MM.1S (cell line): ENCODE measurements around the gene CDPF1.

Experiments used
- EZH2 ChIP-seq: fragments of 300-600 bp; sonication (generic); optimal IDR thresholded peaks from 2 replicates; pipeline ENCODE3; 2017; ENCODE audit warnings: low read depth, mild to moderate bottlenecking, antibody characterized with exemption, low read length, mixed read lengths
- TF ChIP-seq, protein P1 (sequence below): fragments of 300-600 bp; sonication (generic); IDR thresholded peaks from 2 replicates; pipeline ENCODE4 v1.5.1; 2016; ENCODE audit warnings: antibody characterized with exemption, low read length, mixed read lengths

DNA sequence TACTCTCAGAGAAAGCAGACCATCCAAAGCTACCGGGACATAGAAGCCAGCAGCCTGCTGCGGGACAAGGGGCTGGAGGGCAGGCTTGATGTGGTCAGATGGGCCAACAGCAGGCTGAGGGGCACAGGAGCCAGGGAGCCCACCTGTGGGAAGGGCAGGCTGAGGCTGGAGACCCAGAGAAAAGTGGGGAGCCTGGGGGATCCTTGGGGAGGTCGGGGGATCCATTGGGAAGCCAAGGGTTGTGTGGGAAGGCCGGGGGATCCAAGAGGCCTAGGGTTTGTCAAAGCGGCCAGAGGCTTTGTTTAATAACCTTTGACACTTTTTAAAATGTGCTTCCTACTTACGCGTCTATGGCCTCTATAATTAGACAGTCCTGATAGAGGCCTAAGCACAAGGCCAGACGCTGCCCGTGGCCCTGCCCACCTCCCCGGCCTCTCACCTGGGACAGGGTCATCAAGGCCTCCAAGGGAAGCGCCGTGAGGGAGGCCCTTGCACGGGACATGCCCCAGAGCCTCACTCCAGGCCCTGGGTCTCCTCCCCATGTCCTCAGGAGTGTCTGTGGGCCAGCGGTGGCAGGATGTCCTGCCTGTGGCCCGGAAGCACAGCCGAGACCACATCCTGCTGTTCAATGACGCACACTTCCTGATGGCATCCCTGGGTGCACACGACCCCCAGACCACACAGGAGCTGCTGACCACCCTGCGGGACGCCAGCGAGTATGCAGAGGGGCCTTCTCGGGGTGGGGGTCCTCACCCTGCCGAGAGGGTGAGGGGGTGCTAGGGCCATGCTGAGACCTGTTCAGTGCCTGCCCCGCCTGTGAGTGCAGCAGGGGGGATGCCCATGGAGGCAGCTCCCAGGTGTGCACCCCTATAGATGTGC, 38.0 kb upstream of the CDPF1 start:
- TF ChIP-seq, protein P1, sequence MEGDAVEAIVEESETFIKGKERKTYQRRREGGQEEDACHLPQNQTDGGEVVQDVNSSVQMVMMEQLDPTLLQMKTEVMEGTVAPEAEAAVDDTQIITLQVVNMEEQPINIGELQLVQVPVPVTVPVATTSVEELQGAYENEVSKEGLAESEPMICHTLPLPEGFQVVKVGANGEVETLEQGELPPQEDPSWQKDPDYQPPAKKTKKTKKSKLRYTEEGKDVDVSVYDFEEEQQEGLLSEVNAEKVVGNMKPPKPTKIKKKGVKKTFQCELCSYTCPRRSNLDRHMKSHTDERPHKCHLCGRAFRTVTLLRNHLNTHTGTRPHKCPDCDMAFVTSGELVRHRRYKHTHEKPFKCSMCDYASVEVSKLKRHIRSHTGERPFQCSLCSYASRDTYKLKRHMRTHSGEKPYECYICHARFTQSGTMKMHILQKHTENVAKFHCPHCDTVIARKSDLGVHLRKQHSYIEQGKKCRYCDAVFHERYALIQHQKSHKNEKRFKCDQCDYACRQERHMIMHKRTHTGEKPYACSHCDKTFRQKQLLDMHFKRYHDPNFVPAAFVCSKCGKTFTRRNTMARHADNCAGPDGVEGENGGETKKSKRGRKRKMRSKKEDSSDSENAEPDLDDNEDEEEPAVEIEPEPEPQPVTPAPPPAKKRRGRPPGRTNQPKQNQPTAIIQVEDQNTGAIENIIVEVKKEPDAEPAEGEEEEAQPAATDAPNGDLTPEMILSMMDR = no peak
- no peak for TF ChIP-seq EZH2
